Measurements from ENCODE around the gene C16orf96.

The C16orf96 gene

GRCh38 chr16:4525634-4526277, 30.4 kb upstream of the C16orf96 start:
- no peak for DNase-seq

- no peak for DNase-seq
Measured at GRCh38 chr16:4529085-4530060, 26.8 kb upstream of the C16orf96 start.

GRCh38 chr16:4531811-4532210, 24.3 kb upstream of the C16orf96 start:
- no peak for DNase-seq

- no peak for DNase-seq
Measured at GRCh38 chr16:4532238-4532637, 23.9 kb upstream of the C16orf96 start.

GRCh38 chr16:4533490-4533889, 22.6 kb upstream of the C16orf96 start:
- DNase-seq = no peak

GRCh38 chr16:4534151-4534790, 21.9 kb upstream of the C16orf96 start:
- DNase-seq = no peak

- no peak for DNase-seq
Measured at GRCh38 chr16:4535627-4536108, 20.5 kb upstream of the C16orf96 start.

- no peak for DNase-seq
Measured at GRCh38 chr16:4536391-4537106, 19.6 kb upstream of the C16orf96 start.

GRCh38 chr16:4537376-4538343, 18.5 kb upstream of the C16orf96 start:
- no peak for DNase-seq

GRCh38 chr16:4538350-4539235, 17.5 kb upstream of the C16orf96 start, which contains the start of gene CDIP1:
CDIP1 (minus strand) TSS chr16:4538773; CDS start chr16:4514130, 24,643 bp downstream.
- DNase-seq = peak; percentile 93 to 96

- no peak for DNase-seq
Measured at GRCh38 chr16:4539716-4540284, 16.3 kb upstream of the C16orf96 start.

- DNase-seq = peak; percentile 31 to 54
Measured at GRCh38 chr16:4544473-4544872, 11.7 kb upstream of the C16orf96 start.

- DNase-seq = no peak
Measured at GRCh38 chr16:4548124-4548523, 8.0 kb upstream of the C16orf96 start.

GRCh38 chr16:4550591-4550990, 5.5 kb upstream of the C16orf96 start:
- no peak for DNase-seq

- no peak for DNase-seq
Measured at GRCh38 chr16:4552541-4552940, 3.6 kb upstream of the C16orf96 start.

- DNase-seq = no peak
Measured at GRCh38 chr16:4556580-4556979, 440 bp downstream of the C16orf96 start.

GRCh38 chr16:4557973-4558372, 1.8 kb downstream of the C16orf96 start:
- no peak for DNase-seq

- no peak for DNase-seq
Measured at GRCh38 chr16:4561596-4561995, 5.5 kb downstream of the C16orf96 start.

GRCh38 chr16:4564661-4565267, 8.6 kb downstream of the C16orf96 start:
- no peak for DNase-seq

Measured in SHP77 (cell line).